VCaP (cell line): ENCODE measurements around the gene NGEF.

Source experiments
- H3K27ac ChIP-seq: fragments of 450-650 bp; 2 replicates; pipeline ENCODE4 v1.5.1; 2017
- TF ChIP-seq, protein P1 (sequence below): fragments of 450-650 bp; conservative IDR thresholded peaks from 2 replicates; pipeline ENCODE4 v1.5.1; 2017; ENCODE audit warnings: mild to moderate bottlenecking, moderate library complexity

NGEF gene

DNA sequence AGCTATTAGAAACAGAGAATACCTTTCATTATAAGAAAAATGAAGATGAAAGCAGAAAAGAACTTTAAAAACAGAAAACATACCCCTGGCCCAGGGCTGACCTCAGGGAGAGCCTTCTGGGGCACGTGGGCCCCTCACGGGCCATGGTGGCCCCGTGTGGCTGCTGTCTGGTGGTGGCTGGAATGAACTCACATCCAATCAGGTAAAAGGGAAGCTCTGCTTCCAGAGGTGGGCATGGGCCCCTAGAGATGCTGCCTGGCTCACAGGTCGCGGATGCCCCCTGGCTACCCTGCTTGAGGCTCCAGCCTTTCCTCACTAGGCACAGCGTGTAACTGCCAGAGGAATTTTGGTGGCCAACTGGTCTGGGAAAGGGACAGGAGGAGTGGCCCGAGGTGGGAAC, 126.4 kb downstream of the NGEF start:
- TF ChIP-seq, protein P1, sequence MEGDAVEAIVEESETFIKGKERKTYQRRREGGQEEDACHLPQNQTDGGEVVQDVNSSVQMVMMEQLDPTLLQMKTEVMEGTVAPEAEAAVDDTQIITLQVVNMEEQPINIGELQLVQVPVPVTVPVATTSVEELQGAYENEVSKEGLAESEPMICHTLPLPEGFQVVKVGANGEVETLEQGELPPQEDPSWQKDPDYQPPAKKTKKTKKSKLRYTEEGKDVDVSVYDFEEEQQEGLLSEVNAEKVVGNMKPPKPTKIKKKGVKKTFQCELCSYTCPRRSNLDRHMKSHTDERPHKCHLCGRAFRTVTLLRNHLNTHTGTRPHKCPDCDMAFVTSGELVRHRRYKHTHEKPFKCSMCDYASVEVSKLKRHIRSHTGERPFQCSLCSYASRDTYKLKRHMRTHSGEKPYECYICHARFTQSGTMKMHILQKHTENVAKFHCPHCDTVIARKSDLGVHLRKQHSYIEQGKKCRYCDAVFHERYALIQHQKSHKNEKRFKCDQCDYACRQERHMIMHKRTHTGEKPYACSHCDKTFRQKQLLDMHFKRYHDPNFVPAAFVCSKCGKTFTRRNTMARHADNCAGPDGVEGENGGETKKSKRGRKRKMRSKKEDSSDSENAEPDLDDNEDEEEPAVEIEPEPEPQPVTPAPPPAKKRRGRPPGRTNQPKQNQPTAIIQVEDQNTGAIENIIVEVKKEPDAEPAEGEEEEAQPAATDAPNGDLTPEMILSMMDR: no peak

DNA sequence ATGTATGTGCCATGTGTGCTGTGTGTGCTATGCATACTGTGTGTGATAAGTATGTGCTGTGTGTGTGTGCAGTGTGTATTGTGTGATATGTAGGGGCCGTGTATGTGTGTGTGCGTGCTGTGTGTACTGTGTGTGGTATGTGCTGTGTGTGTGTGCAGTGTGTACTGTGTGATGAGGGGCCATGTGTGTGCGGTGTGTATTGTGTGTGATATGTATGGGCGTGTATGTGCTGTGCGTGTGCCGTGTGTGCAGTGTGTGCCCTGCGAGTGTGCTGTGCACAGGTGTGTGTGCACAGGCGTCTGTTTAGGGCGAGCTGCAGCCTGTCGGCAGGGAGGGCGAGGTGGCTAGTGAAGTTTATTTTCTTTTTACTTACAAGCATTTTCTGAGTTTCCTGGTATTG, 126.9 kb downstream of the NGEF start:
- no peak overlapping the region for H3K27ac ChIP-seq
- TF ChIP-seq, protein P1: no peak

More for the DNA sequence above, 126.4 kb downstream of the NGEF start:
- no peak overlapping the region for H3K27ac ChIP-seq

DNA sequence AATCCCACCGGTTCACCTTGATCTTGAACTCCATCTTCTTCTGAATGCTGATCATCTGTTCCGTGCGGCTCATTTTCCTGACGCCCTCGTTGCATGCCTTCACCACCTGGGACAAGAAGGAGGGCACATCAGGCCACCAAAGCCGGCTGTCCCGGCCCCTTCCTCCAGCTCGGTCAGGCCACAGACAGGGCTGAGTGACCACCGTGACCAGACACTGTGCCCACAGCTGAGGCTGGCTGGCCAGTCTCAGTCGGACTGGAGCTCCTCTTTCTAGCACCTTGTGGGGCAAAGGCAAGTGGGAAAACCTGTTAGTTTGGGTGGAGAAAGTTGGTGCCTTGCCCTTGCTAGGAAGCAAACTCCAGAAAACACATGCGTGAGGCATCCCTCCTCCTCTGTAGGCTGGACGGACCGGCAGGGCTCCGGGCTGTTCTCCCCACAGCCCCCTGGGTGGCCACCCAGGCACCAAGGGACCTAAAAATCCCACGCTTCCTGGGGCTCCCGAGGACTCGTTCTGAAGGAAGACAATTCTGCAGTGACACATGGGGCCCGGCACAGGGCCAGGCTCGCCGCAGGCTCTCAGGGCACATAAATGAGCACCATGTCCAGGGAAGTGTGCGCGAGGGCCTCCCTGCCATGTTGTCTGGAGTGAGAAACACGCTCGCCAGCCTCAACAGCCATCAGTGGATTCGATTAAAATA, 127.6 kb downstream of the NGEF start:
- TF ChIP-seq, protein P1: no peak
- peak overlapping the region; percentile 50 for H3K27ac ChIP-seq

DNA sequence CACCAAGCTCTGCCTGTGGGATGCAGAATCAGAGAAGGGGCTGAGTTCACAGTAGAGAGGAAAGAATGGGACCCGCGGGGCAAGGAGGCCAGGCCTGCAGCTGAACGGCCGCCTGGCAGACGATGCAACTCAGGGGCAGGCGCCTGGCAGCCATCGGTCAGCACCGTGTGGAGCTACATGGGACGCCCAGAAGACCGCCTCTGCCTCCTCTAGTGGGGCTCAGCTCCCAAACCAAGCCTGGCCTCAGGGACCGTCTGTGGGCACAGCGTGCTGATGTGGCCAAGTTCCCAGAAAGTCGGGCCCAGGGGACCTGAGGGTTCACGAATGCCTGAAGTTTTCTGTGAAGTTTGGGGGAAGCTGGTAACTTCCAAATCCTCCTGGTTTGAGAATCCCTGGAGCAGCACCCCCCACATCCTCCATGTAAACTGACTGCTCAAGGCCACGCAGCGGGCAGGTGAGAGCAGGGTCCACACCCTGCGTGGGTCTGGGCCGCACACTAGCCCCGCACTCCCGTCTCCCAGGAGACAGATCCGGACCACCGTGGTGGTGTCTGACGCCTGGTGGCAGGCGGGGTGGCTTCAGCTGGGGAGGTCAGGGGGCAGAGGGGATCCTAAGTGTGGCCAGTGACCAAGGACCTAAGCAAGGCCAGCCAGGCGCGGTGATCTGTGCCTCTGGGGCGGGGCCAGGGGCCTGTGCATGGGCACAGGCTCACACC, 128.3 kb downstream of the NGEF start:
- H3K27ac ChIP-seq: peak overlapping the region; percentile 50
- TF ChIP-seq, protein P1: no peak

DNA sequence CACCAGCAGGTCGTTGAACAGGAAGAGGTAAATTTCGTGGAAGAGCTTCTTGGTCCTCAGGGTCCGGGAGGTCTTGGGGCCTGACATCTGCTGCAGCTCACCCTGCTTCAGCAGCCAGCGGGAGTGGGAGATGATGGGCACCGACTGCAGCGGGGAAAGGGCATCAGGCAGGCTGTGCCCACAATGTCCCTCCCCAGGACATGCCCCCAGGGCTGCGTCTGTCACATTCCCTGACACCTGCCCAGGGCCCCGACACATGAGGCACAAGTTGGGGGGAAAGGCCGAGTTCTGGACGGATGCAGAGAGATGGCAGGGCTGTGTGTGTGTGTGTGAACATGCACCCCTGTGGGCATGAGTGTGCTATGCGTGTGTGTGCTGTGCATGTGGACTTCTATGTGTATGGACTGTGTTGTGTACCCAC, 129.0 kb downstream of the NGEF start:
- TF ChIP-seq, protein P1: no peak
- H3K27ac ChIP-seq: no peak overlapping the region

DNA sequence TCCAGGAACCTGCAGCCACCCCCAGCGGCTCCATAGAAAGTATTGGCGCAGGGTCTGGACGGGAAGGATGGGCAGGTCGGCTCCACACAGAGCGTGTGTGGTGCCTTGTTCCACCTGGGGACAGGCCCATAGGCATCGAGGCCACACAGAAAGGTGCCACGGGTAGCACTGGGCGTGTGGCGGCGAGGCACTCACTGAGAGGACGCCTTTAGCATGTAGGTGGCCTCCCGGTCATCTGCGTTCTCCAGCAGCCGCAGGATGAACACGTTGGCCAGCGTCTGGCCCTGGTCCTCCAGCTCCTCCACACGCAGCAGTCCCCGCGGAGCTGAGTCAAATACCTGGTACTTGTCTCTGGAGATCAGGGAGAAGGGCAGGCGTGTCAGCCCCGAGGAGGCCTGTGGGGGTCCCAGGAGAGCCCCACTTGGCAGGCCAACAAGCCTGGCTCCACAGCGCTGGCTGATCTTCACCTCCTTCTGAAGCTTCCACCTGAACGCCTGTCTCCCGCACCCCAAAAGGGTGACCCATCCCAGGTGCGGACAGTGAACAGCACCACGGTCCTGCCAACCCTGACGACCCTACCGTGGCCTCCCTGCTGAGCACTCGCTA, 129.8 kb downstream of the NGEF start:
- no peak overlapping the region for H3K27ac ChIP-seq
- TF ChIP-seq, protein P1: no peak

DNA sequence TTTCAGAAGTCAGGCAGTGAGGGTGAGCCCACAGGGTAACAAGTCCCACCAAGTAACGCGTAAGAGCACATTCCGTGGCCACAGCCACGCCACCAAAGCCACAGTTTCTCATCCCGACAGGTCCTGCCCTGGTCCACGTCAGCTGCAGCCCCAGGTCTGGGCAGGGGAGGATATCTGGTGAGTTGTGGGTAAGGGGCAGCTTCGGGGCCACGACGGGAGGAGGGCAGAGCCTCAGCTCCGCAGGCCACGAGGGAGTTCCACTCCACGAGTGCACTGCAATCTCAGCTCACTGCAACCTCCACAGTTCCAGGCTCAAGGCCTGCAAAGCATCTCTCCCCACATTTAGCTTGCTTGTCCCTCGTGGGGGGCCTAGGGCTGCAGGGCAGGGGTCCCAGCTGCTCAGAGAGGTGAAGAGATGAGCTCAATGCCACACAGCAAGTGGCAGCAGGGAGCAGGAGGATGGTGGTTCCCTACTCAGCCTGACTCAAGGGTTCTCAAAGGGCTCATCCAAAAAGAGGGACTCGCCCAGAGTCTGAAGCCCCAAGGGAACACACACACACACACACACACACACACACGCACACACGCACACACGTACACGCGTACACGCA, 130.4 kb downstream of the NGEF start:
- H3K27ac ChIP-seq: no peak overlapping the region
- TF ChIP-seq, protein P1: no peak
